Loucy (cell line): ENCODE results near the gene VPS13D.

Experiments
- H2AFZ ChIP-seq: fragments of 200-600 bp; sonication (generic); 2 replicates; pipeline ENCODE4 v1.6.0; 2016; ENCODE audit warnings: antibody characterized with exemption, mild to moderate bottlenecking, low read length, moderate library complexity
- H3F3A ChIP-seq: fragments of 200-600 bp; 2 replicates; pipeline ENCODE4 v1.6.0; 2016; ENCODE audit warnings: antibody characterized with exemption, low read depth, mild to moderate bottlenecking
- H3K27me3 ChIP-seq: fragments of 200-600 bp; sonication (generic); 2 replicates; pipeline ENCODE4 v1.6.1; 2014; ENCODE audit warnings: low read length, mild to moderate bottlenecking; ENCODE audit not compliant: insufficient read depth, poor library complexity, severe bottlenecking
- H3K36me3 ChIP-seq: fragments of 200-600 bp; sonication (generic); 2 replicates; pipeline ENCODE4 v1.6.1; 2016; ENCODE audit warnings: low read length; ENCODE audit not compliant: insufficient read depth
- H3K4me1 ChIP-seq: fragments of 200-600 bp; sonication (generic); 2 replicates; pipeline ENCODE4 v1.5.1; 2014; ENCODE audit warnings: low read length, mild to moderate bottlenecking; ENCODE audit not compliant: insufficient read depth, poor library complexity, severe bottlenecking
- H3K4me2 ChIP-seq: fragments of 200-600 bp; sonication (generic); 2 replicates; pipeline ENCODE4 v1.6.0; 2014; ENCODE audit warnings: antibody characterized with exemption, low read length, low read depth, mild to moderate bottlenecking; ENCODE audit not compliant: poor library complexity, severe bottlenecking
- H3K4me3 ChIP-seq: fragments of 200-600 bp; sonication (generic); 2 replicates; pipeline ENCODE4 v1.5.1; 2014; ENCODE audit warnings: low read length, mild to moderate bottlenecking, mixed read lengths; ENCODE audit not compliant: poor library complexity, severe bottlenecking
- H3K79me2 ChIP-seq: fragments of 200-600 bp; sonication (generic); 2 replicates; pipeline ENCODE4 v1.6.1; 2014; ENCODE audit warnings: low read length; ENCODE audit not compliant: insufficient read depth
- H3K9ac ChIP-seq: fragments of 200-600 bp; sonication (generic); 2 replicates; pipeline ENCODE4 v1.6.0; 2014; ENCODE audit warnings: mild to moderate bottlenecking, low read depth, low read length, moderate library complexity; ENCODE audit not compliant: poor library complexity, severe bottlenecking
- H3K9me2 ChIP-seq: fragments of 200-600 bp; sonication (generic); replicated peaks from 2 replicates; pipeline ENCODE4 v1.6.1; 2016; ENCODE audit warnings: low read depth, low read length, mixed read lengths
- H3K9me3 ChIP-seq: fragments of 200-600 bp; sonication (generic); 2 replicates; pipeline ENCODE4 v1.6.1; 2014; ENCODE audit warnings: mild to moderate bottlenecking, antibody characterized with exemption, low read length, low read depth; ENCODE audit not compliant: insufficient read depth
- H4K20me1 ChIP-seq: fragments of 200-600 bp; sonication (generic); 2 replicates; pipeline ENCODE4 v1.6.0; 2014; ENCODE audit warnings: antibody characterized with exemption, low read length, mild to moderate bottlenecking; ENCODE audit not compliant: insufficient read depth, poor library complexity, severe bottlenecking
- CTCF ChIP-seq: fragments of 200-600 bp; sonication (generic); conservative IDR thresholded peaks from 2 replicates; pipeline ENCODE4 v1.5.1; 2014; ENCODE audit warnings: mild to moderate bottlenecking, antibody characterized with exemption, low read length
- EZH2phosphoT487 ChIP-seq: fragments of 200-600 bp; IDR thresholded peaks from 2 replicates; pipeline ENCODE4 v1.6.1; 2018; ENCODE audit warnings: antibody characterized with exemption, mild to moderate bottlenecking, moderate library complexity, borderline replicate concordance

The VPS13D gene

GRCh38 chr1:12480748-12481362 lies 251.0 kb downstream of the VPS13D start:
- Histone ChIP-seq H3K9me2 (no peaks in the 10 kb centered on the region), H3K9ac (peak overlapping the region; percentile 45), H2AFZ (peak overlapping the region; percentile 26; the same call in 1 of the 2 replicates), H3K4me3 (no peak overlapping the region), H3K79me2 (no peaks in the 10 kb centered on the region), H3F3A (peaks cover 11% of the 10 kb centered on the region), H3K4me2 (peak overlapping the region; percentile 31), H3K27me3 (no peaks in the 10 kb centered on the region), H3K36me3 (no peaks in the 10 kb centered on the region), H4K20me1 (no peaks in the 10 kb centered on the region), H3K4me1 (peaks cover 61% of the 10 kb centered on the region), H3K9me3 (no peaks in the 10 kb centered on the region)
- no peak for TF ChIP-seq EZH2phosphoT487
- no peak for TF ChIP-seq CTCF

GRCh38 chr1:12481928-12482327 lies 252.1 kb downstream of the VPS13D start:
- Histone ChIP-seq H3K4me1 (peaks cover 51% of the 10 kb centered on the region), H3K79me2 (no peaks in the 10 kb centered on the region), H3K27me3 (no peaks in the 10 kb centered on the region), H3F3A (peaks cover 11% of the 10 kb centered on the region), H3K4me2 (no peak overlapping the region), H3K9ac (peak overlapping the region; percentile 45), H3K9me3 (no peaks in the 10 kb centered on the region), H2AFZ (no peak overlapping the region), H4K20me1 (no peaks in the 10 kb centered on the region), H3K4me3 (no peak overlapping the region), H3K36me3 (no peaks in the 10 kb centered on the region), H3K9me2 (no peaks in the 10 kb centered on the region)
- no peak for TF ChIP-seq EZH2phosphoT487
- no peak for TF ChIP-seq CTCF

- Histone ChIP-seq H3K36me3 (no peaks in the 10 kb centered on the region), H3K4me1 (peaks cover 40% of the 10 kb centered on the region), H2AFZ (no peak overlapping the region), H3K4me2 (no peak overlapping the region), H3K4me3 (no peak overlapping the region), H4K20me1 (no peaks in the 10 kb centered on the region), H3K27me3 (no peaks in the 10 kb centered on the region), H3K9ac (no peak overlapping the region), H3K9me2 (no peaks in the 10 kb centered on the region), H3K79me2 (no peaks in the 10 kb centered on the region), H3K9me3 (no peaks in the 10 kb centered on the region), H3F3A (peaks cover 10% of the 10 kb centered on the region)
- no peak for TF ChIP-seq EZH2phosphoT487
- no peak for TF ChIP-seq CTCF
Observed at GRCh38 chr1:12482988-12483387, 253.2 kb downstream of the VPS13D start.
